Nephron progenitor cell (in vitro differentiated cells): ENCODE data around the gene DDX10.

Source experiments
- DNase-seq: peaks from one replicate; pipeline ENCODE4 v3.0.0; 2021
- H3K27ac Mint-ChIP-seq: 2 replicates; pipeline ENCODE4 v1.8.0; 2021; ENCODE audit warnings: mild to moderate bottlenecking, moderate library complexity, mixed read lengths
- H3K27me3 Mint-ChIP-seq: 2 replicates; pipeline ENCODE4 v1.8.0; 2021; ENCODE audit warnings: mild to moderate bottlenecking, low read depth, mixed read lengths; ENCODE audit not compliant: poor library complexity
- H3K36me3 Mint-ChIP-seq: 2 replicates; pipeline ENCODE4 v1.8.0; 2021; ENCODE audit warnings: low read depth, mixed read lengths
- H3K4me1 Mint-ChIP-seq: 2 replicates; pipeline ENCODE4 v1.8.0; 2021; ENCODE audit warnings: mixed read lengths
- H3K4me3 Mint-ChIP-seq: 2 replicates; pipeline ENCODE4 v1.8.0; 2021; ENCODE audit warnings: mild to moderate bottlenecking, moderate library complexity, mixed read lengths
- H3K9me3 Mint-ChIP-seq: 2 replicates; pipeline ENCODE4 v1.8.0; 2021; ENCODE audit warnings: mild to moderate bottlenecking, moderate library complexity, mixed read lengths
- CTCF ChIP-seq: fragments of 200-600 bp; sonication (generic); IDR thresholded peaks from 2 replicates; pipeline ENCODE4 v1.5.0; 2021; ENCODE audit warnings: antibody characterized with exemption

Gene DDX10

GRCh38 chr11:108944471-108945178 lies 279.8 kb downstream of the DDX10 start:
- Mint-ChIP-seq H3K36me3 (peaks cover 60% of the 10 kb centered on the region), H3K4me1 (no peaks in the 10 kb centered on the region), H3K27me3 (no peaks in the 10 kb centered on the region), H3K4me3 (no peak overlapping the region), H3K27ac (no peak overlapping the region), H3K9me3 (peaks cover 7% of the 10 kb centered on the region)
- TF ChIP-seq CTCF, result no peak
- no peak for DNase-seq

DNA sequence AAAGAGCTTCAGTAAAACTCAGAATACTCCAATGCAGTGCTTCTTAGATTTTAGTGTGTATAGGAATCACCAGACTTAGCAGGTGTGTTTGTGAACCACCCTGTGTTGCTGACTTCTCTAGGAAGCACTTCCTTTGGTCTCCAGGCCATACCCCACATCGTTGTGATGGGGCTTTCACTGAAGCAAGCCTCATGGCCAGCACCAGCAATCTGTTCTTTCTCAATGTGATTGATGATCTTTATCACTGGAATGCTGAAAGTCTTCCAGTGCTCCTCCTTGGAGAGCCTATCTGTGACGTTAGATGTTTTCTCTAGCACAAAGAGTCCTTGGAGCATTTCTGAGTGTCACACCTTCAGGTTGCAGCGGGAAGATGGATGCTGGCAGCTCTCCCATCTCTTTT lies 280.5 kb downstream of the DDX10 start:
- no peak overlapping the region for H3K4me3 Mint-ChIP-seq
- no peak for DNase-seq
- peaks cover 56% of the 10 kb centered on the region for H3K36me3 Mint-ChIP-seq
- no peaks in the 10 kb centered on the region for H3K27me3 Mint-ChIP-seq
- peaks cover 13% of the 10 kb centered on the region for H3K9me3 Mint-ChIP-seq
- H3K27ac Mint-ChIP-seq, result no peak overlapping the region
- no peak for TF ChIP-seq CTCF
- no peaks in the 10 kb centered on the region for H3K4me1 Mint-ChIP-seq

DNA sequence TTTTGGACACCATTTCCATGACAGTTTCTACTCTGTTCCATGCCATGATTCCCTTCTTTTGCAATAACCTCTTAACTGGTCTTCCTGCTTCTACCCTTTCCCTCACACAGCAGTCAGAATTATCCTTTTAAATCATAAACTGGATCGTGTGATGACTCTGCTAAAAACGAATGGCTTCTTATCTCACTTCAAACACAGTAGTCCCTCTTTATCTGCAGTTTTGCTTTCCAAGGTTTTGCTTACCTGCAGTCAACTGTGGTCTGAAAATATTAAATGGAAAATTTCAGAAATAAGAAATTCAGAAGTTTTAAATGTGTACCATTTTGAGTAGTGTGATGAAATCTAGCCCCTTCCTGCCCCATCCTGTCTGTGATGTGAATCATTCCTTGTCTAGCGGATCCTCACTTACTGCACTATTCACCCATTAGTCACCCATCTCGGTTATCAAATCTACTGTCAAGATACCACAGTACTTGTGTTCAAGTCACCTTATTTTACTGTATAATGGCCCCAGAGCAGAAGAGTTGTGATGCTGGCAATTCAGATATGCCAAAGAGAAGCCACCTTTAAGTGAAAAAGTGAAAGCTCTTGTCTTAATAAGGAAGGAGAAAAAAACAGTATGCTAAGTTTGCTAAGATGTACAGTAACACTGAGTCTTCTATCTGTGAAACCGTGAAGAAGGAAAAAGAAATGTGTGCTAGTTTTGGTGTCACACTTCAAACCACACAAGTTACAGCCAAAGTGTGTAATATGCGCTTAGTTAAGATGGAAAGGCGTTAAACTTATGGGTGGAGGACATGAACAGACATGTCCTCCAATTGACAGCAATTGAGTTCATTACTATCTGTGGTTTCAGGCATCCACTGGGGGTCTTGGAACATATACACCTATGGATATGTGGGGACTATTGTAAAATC lies 283.0 kb downstream of the DDX10 start:
- DNase-seq, result no peak
- H3K27ac Mint-ChIP-seq, result peak overlapping the region; percentile 5
- H3K27me3 Mint-ChIP-seq, result no peaks in the 10 kb centered on the region
- H3K4me1 Mint-ChIP-seq, result no peaks in the 10 kb centered on the region
- H3K36me3 Mint-ChIP-seq, result peaks cover 37% of the 10 kb centered on the region
- H3K4me3 Mint-ChIP-seq, result no peak overlapping the region
- TF ChIP-seq CTCF, result no peak
- H3K9me3 Mint-ChIP-seq, result peaks cover 13% of the 10 kb centered on the region

DNA sequence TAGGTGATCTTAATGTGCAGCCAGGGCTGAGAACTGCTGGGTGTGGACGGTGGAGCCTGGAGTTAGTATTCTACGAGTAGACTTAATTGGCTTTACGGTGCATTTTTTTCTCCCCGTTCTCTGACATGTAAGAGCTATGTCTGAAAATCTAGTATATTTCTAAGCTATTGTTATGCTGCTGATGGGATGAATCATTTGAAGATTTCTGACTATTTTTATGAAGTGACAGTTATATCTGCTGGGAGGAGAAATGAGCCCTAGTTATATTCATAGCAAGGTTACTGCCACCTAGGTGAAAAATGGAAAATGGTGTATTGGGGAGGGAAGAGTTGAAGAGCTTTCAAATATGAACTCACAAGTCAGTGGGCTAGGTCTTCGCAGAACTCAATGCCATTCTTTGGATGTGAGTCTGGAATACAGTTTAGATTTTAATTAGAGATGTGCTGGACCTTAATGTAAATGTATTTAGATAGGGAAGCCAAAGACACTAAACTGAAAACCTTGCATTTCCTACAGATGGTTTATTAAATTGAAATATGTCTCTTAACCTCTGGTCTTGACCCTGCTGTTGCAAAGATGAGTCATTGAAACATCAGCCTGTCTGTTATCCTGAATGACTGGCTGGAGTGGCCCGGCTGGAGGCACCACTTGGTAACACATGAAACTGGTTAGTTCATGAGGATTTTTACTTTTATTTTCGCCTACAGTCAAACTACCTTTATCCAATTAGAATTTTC lies 293.7 kb downstream of the DDX10 start:
- H3K9me3 Mint-ChIP-seq, result no peaks in the 10 kb centered on the region
- no peak overlapping the region for H3K4me3 Mint-ChIP-seq
- no peak for TF ChIP-seq CTCF
- peaks cover 3% of the 10 kb centered on the region for H3K27me3 Mint-ChIP-seq
- DNase-seq, result no peak
- H3K4me1 Mint-ChIP-seq, result no peaks in the 10 kb centered on the region
- no peaks in the 10 kb centered on the region for H3K36me3 Mint-ChIP-seq
- H3K27ac Mint-ChIP-seq, result no peak overlapping the region

DNA sequence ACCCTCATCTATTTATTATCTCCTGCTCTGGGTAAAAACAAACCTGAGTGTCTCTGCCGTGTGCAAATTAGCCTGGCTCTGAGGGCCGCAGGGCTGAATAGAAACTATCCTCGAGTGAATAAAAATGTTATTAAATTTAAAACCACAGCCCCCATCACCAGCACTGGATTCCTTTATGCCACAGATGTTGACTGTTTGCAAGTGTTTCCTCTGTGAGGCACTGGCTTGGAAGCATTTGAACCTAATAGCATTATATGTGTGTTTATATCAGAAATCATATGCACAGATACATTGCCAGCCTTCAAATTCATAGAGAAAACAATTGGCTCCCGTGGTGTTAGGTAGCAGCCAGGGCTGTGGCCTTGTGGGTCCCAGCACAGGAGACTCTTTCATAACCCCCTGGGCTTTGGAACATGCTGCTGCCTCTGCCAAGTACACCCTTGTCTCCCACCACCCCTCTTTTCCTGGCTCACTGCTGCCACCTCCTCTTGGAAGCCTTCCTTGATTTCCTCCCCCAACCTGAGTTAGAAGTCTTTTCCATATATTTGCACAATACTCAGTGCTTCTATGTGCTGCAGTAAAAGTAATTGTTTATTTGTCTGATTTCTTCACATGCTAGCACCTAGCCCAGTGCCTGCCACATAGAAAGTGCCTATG lies 294.4 kb downstream of the DDX10 start:
- Mint-ChIP-seq H3K4me3 (no peak overlapping the region), H3K27me3 (peaks cover 3% of the 10 kb centered on the region), H3K4me1 (no peaks in the 10 kb centered on the region), H3K9me3 (no peaks in the 10 kb centered on the region), H3K36me3 (no peaks in the 10 kb centered on the region), H3K27ac (no peak overlapping the region)
- no peak for TF ChIP-seq CTCF
- DNase-seq, result no peak
